ENCODE data around the gene UNC13C.
"Not testable (repeated sequence)": the region's sequence is repeated elsewhere in the genome, so short reads cannot be mapped to it uniquely, and the experiment has no call there.

The UNC13C gene

DNA sequence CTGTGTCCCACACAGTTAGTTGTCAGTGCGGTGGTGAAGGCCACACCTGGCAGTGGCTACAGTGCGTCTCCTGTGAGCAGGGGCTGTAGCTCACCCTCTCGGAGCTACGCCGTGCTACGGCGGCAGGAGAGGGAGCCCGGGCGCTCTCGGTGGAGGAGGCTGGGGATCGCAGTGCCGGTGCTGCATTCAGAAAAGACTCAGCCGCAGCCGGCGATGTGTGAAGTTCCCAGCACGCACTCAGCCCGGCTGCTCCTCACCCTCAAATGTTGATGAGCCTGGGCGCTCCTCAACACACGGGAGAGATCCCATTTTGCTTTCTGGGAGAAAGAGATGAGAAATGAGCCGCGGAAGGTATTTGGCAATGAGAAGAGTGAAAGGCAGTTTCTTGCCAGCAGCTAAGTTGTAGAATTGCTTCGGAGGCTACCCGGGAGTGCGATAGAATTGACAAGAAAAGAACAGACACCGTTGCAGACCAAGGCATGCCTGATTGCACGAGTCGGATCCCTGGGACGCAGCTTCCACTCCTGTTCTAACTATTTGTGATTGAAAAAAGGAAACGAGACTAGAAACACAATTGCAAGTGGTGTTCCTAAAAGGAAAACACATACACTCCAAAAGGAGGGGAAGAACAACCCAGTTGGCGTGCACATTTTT, at the start of gene UNC13C:
Gene UNC13C (plus strand): TSS at position 189 of the 654 bp plus-strand sequence. CDS start 34,463 bp downstream, outside the sequence.
- Histone ChIP-seq H3K27me3 (ENCODE audit: control insufficient read depth, insufficient read depth, low read length) (peaks cover 29% of the 10 kb centered on the region), H3K4me3 (ENCODE audit: low read depth, low read length) (peak within 1 kb of the TSS; percentile 46), H3K36me3 (ENCODE audit: control insufficient read depth, insufficient read depth, low read length) (no peaks in the 10 kb centered on the region), H3K9me3 (ENCODE audit: control insufficient read depth, insufficient read depth, low read length) (no peaks in the 10 kb centered on the region), H3K27ac (ENCODE audit: low read depth, low read length) (peak within 1 kb of the TSS; percentile 22), H3K9ac (ENCODE audit: low read depth, low read length) (no peak within 1 kb of the TSS), H3K4me1 (ENCODE audit: control insufficient read depth, insufficient read depth, low read length) (peaks cover 8% of the 10 kb centered on the region)

DNA sequence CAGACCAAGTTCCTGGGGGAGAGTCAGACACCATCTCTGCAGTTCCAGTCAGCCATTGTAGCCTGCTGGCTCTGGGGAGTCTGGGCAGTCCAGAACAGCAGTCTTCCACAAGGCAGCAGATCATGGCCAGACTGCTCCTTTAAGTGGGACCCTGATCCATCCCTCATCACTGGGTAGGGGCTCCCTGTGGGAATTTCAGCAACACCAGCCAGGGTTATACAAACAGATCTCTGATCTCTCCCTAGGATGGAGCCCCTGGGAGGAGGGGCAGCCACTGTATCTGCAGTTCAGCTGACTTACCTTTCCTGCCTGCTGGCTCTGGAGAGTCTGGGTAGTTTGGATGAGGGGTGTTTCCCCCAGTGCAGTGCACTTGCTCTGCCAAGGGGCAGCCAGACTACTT, 42.1 kb upstream of the UNC13C start:
- H3K36me3 ChIP-seq (ENCODE audit: control insufficient read depth, insufficient read depth, low read length): no peaks in the 10 kb centered on the region
- H3K27me3 ChIP-seq (ENCODE audit: control insufficient read depth, insufficient read depth, low read length): no peaks in the 10 kb centered on the region
- peaks cover 8% of the 10 kb centered on the region for H3K4me1 ChIP-seq (ENCODE audit: control insufficient read depth, insufficient read depth, low read length)
- H3K4me3 ChIP-seq (ENCODE audit: low read depth, low read length): no peak overlapping the region
- H3K9me3 ChIP-seq (ENCODE audit: control insufficient read depth, insufficient read depth, low read length): no peaks in the 10 kb centered on the region; the same call in 1 of the 2 replicates
- H3K27ac ChIP-seq (ENCODE audit: low read depth, low read length): no peak overlapping the region
- H3K9ac ChIP-seq (ENCODE audit: low read depth, low read length): no peak overlapping the region

DNA sequence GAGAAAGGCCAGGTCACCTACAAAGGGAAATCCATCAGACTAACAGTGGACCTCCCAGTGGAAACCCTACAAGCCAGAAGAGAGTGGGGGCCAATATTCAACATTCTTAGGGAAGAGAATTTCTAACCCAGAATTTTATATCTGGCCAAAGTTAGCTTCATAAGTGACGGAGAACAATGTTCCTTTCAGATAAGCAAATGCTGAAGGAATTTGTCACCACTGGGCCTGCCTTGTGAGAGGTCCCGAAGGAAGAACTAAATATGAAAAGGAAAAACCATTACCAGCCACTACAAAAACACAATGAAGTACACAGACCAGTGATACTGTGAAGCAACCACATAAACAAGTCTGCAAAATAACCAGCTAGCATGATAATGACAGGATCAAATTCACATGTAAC, 40.6 kb upstream of the UNC13C start:
- not testable (repeated sequence) for H3K9me3 ChIP-seq (ENCODE audit: control insufficient read depth, insufficient read depth, low read length); H3K4me3 ChIP-seq (ENCODE audit: low read depth, low read length); H3K9ac ChIP-seq (ENCODE audit: low read depth, low read length); H3K4me1 ChIP-seq (ENCODE audit: control insufficient read depth, insufficient read depth, low read length); H3K36me3 ChIP-seq (ENCODE audit: control insufficient read depth, insufficient read depth, low read length); H3K27me3 ChIP-seq (ENCODE audit: control insufficient read depth, insufficient read depth, low read length); H3K27ac ChIP-seq (ENCODE audit: low read depth, low read length)

DNA sequence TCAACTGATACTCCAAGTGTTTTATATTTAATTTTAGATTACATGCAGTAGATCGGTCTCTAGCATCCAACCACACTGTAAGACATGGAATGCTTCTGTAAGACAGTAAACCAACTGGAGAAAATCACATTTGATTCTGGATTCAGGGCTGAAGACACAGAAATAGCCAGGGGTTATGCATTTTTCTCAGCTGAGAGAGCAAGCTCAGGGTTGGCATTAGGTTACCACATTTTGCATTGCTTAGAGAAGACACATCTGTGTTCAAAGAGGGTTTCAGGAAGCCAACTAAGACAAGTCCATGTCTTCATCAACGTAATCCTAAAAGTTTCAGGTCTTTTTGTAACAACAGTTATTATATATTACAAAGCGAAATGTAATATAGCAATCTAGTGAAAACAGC, 27.7 kb upstream of the UNC13C start:
- Histone ChIP-seq H3K9ac (ENCODE audit: low read depth, low read length) (no peak overlapping the region), H3K9me3 (ENCODE audit: control insufficient read depth, insufficient read depth, low read length) (no peaks in the 10 kb centered on the region)

DNA sequence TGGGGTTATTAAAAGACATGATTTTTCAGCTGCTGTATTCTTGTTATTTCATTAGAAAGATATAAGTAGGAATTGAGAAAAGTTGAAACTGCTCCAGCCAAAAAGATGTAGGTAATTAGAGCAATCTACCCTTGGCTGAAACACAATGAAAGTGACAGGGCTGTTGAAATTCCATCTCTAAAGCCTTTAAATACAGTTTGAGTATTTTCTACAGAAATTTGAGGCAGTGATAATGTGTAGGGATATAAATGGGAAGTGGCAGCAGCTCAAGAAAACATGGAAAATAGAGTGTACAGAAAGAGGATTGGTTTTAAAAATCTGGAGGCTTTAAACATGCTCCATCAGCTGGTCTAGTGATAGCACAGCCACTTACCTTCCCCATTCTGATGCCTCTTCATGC, 22.8 kb upstream of the UNC13C start:
- Histone ChIP-seq H3K27ac (ENCODE audit: low read depth, low read length) (no peak overlapping the region), H3K36me3 (ENCODE audit: control insufficient read depth, insufficient read depth, low read length) (no peaks in the 10 kb centered on the region), H3K9me3 (ENCODE audit: control insufficient read depth, insufficient read depth, low read length) (no peaks in the 10 kb centered on the region), H3K4me3 (ENCODE audit: low read depth, low read length) (no peak overlapping the region), H3K4me1 (ENCODE audit: control insufficient read depth, insufficient read depth, low read length) (peaks cover 5% of the 10 kb centered on the region; the same call in 1 of the 2 replicates), H3K9ac (ENCODE audit: low read depth, low read length) (no peak overlapping the region), H3K27me3 (ENCODE audit: control insufficient read depth, insufficient read depth, low read length) (no peaks in the 10 kb centered on the region)

More for the DNA sequence above, 27.7 kb upstream of the UNC13C start:
- H3K27ac ChIP-seq (ENCODE audit: low read depth, low read length): no peak overlapping the region
- H3K4me3 ChIP-seq (ENCODE audit: low read depth, low read length): no peak overlapping the region
- H3K27me3 ChIP-seq (ENCODE audit: control insufficient read depth, insufficient read depth, low read length): no peaks in the 10 kb centered on the region
- H3K4me1 ChIP-seq (ENCODE audit: control insufficient read depth, insufficient read depth, low read length): peaks cover 5% of the 10 kb centered on the region; the same call in 1 of the 2 replicates
- no peaks in the 10 kb centered on the region for H3K36me3 ChIP-seq (ENCODE audit: control insufficient read depth, insufficient read depth, low read length)

DNA sequence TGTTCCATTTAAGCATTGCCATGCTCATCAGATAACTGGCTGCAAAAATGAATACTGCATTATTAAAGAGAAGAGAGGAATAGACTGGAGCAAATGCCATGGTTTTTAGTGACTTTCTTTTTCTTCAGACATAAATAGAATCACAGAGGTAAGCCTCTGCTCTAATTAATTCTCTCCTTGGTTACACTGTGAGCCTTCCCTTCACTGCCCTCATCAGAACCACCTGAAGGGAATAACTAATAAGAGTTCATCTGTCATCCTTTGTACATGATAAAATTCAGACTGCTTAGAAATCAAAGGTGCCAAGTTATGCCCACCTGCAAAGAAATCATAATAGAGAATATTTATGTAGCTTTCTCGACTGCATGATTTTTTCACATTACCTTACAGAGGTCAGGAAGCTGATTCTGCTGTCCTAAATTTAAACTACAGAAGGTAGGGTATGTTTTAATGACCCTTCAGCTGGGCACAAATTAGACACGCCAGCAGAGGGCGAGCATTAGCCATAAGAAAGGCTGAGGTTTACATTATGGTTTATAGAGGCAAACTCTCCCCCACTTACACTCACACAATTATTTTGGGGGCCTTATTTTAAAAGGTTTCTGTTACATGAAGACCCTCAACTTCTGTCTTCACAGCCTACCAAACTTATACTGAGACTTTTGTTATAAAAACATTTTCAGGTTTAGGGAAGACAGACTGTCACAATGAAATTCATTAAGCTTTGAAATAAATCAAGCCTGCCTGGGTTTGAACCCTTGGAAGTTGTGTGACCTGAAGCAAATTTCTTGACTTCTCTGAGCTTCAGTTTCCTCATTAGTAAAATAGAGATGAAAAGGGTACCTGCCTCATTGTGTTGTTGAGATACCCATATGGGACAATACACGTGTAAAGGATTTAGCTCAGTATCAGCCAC, 15.3 kb upstream of the UNC13C start:
- no peaks in the 10 kb centered on the region for H3K27me3 ChIP-seq (ENCODE audit: control insufficient read depth, insufficient read depth, low read length)
- H3K9me3 ChIP-seq (ENCODE audit: control insufficient read depth, insufficient read depth, low read length): no peaks in the 10 kb centered on the region
- no peak overlapping the region for H3K4me3 ChIP-seq (ENCODE audit: low read depth, low read length)
- peaks cover 7% of the 10 kb centered on the region for H3K4me1 ChIP-seq (ENCODE audit: control insufficient read depth, insufficient read depth, low read length)
- no peak overlapping the region for H3K27ac ChIP-seq (ENCODE audit: low read depth, low read length)
- no peak overlapping the region for H3K9ac ChIP-seq (ENCODE audit: low read depth, low read length)
- H3K36me3 ChIP-seq (ENCODE audit: control insufficient read depth, insufficient read depth, low read length): no peaks in the 10 kb centered on the region

DNA sequence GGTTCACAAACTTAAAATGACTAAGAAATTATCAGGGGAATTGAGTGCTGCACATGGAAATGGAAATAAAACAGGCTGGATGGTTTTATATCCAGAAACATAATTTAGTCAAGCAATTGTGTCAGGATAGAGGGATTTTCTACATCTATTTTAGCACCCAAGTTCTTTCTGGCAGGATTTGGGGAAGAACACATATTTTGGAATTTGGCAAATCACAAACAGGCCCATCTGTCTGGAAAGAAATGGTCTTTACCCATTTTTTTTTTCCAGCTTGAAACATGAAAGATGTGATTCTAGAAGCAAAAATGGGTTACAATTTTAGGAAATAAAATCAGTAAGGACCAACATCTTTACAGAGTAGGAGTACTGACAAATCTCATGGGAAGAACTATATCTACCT, 14.4 kb upstream of the UNC13C start:
- Histone ChIP-seq H3K4me1 (ENCODE audit: control insufficient read depth, insufficient read depth, low read length) (peaks cover 8% of the 10 kb centered on the region), H3K27me3 (ENCODE audit: control insufficient read depth, insufficient read depth, low read length) (no peaks in the 10 kb centered on the region)

DNA sequence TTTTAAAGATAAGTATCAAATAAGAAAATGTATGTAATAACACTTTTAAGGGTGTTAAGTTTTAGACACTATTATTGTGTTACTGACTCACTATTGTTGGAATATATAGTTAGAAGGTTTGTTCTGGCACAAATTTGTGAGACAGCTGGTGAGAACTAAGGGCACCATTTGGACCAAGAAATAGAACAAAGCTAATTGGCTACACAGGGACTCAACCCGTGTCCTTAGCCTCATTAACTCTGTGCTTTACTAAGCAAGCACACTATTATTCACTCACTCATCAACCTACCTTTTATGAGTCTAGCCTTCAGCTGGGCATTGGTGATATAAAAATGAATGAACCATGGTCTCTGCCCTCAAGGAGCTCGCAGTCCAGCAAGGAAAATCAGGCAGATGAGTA, 4.1 kb upstream of the UNC13C start:
- no peaks in the 10 kb centered on the region for H3K36me3 ChIP-seq (ENCODE audit: control insufficient read depth, insufficient read depth, low read length)
- H3K9me3 ChIP-seq (ENCODE audit: control insufficient read depth, insufficient read depth, low read length): no peaks in the 10 kb centered on the region
- peaks cover 22% of the 10 kb centered on the region for H3K27me3 ChIP-seq (ENCODE audit: control insufficient read depth, insufficient read depth, low read length)
- H3K4me3 ChIP-seq (ENCODE audit: low read depth, low read length): no peak overlapping the region
- H3K9ac ChIP-seq (ENCODE audit: low read depth, low read length): no peak overlapping the region
- H3K27ac ChIP-seq (ENCODE audit: low read depth, low read length): no peak overlapping the region
- peaks cover 5% of the 10 kb centered on the region for H3K4me1 ChIP-seq (ENCODE audit: control insufficient read depth, insufficient read depth, low read length)

More for the DNA sequence above, 14.4 kb upstream of the UNC13C start:
- Histone ChIP-seq H3K9me3 (ENCODE audit: control insufficient read depth, insufficient read depth, low read length) (no peaks in the 10 kb centered on the region), H3K9ac (ENCODE audit: low read depth, low read length) (no peak overlapping the region), H3K27ac (ENCODE audit: low read depth, low read length) (no peak overlapping the region), H3K36me3 (ENCODE audit: control insufficient read depth, insufficient read depth, low read length) (no peaks in the 10 kb centered on the region), H3K4me3 (ENCODE audit: low read depth, low read length) (no peak overlapping the region)

DNA sequence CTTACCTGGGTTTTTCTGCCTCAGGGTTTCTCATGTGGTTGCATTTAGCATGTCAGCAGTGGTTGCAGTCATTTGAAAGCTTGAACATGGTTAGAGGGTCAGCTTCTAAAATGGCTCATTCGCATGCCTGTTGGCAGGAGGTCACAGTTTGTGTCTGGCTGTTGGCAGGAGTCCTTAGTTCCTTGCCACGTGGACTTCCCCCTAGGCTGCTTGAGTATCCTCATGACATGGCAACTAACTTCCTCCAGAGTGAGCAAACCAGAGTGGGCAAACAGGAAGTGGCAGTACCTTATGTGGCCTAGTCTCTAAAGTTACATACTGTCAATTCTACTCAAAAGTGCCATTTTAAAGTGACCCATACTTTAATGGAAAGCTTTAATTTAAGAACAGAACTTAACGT, 3.4 kb upstream of the UNC13C start:
- no peaks in the 10 kb centered on the region for H3K36me3 ChIP-seq (ENCODE audit: control insufficient read depth, insufficient read depth, low read length)
- no peaks in the 10 kb centered on the region for H3K9me3 ChIP-seq (ENCODE audit: control insufficient read depth, insufficient read depth, low read length)
- no peak overlapping the region for H3K27ac ChIP-seq (ENCODE audit: low read depth, low read length)
- peaks cover 29% of the 10 kb centered on the region for H3K27me3 ChIP-seq (ENCODE audit: control insufficient read depth, insufficient read depth, low read length)
- H3K4me1 ChIP-seq (ENCODE audit: control insufficient read depth, insufficient read depth, low read length): peaks cover 8% of the 10 kb centered on the region
- H3K9ac ChIP-seq (ENCODE audit: low read depth, low read length): no peak overlapping the region
- H3K4me3 ChIP-seq (ENCODE audit: low read depth, low read length): no peak overlapping the region

DNA sequence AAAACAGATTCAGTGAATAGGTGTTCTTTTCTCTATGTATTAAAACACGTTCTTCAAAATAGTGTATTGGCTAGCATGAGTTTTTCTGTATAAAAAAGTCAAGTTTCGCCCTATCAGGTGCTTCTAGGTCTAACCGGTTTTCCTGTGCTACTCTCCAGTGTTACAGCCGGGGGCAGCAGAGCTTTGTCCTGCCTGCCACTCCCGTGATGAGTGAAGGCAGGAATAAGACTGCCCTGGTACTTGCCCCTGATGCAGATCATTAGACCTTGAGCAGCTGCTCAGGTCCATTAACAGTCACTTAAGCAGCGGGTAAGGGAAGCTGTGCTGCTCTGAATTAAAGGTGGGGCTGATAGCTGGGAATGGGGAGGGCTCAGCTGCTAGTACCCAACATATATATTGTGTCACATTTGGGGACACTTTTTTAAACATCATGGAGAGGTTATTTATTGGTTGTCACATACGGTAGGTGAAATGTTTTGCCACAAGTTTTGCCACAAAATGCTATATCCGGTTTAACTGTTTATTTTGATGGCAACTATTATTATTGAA, 1.3 kb upstream of the UNC13C start:
- H3K27ac ChIP-seq (ENCODE audit: low read depth, low read length): no peak overlapping the region
- no peaks in the 10 kb centered on the region for H3K9me3 ChIP-seq (ENCODE audit: control insufficient read depth, insufficient read depth, low read length)
- H3K9ac ChIP-seq (ENCODE audit: low read depth, low read length): no peak overlapping the region
- H3K36me3 ChIP-seq (ENCODE audit: control insufficient read depth, insufficient read depth, low read length): no peaks in the 10 kb centered on the region
- peaks cover 8% of the 10 kb centered on the region for H3K4me1 ChIP-seq (ENCODE audit: control insufficient read depth, insufficient read depth, low read length)
- no peak overlapping the region for H3K4me3 ChIP-seq (ENCODE audit: low read depth, low read length)
- H3K27me3 ChIP-seq (ENCODE audit: control insufficient read depth, insufficient read depth, low read length): peaks cover 29% of the 10 kb centered on the region
